ENCODE data around the gene SH3GLB2.
"Not testable (repeated sequence)": the region's sequence is repeated elsewhere in the genome, so short reads cannot be mapped to it uniquely, and the experiment has no call there.

SH3GLB2 gene

GRCh38 chr9:129058965-129059795, 31.0 kb upstream of the SH3GLB2 start:
- no peak for DNase-seq

- no peak for DNase-seq
These were observed 26.2 kb upstream of the SH3GLB2 start for GRCh38 chr9:129054163-129054851.

- DNase-seq = no peak
These were observed 24.9 kb upstream of the SH3GLB2 start for GRCh38 chr9:129053020-129053419.

- DNase-seq = no peak
These were observed 24.5 kb upstream of the SH3GLB2 start for GRCh38 chr9:129052592-129052991.

GRCh38 chr9:129042016-129042415, 13.9 kb upstream of the SH3GLB2 start:
- no peak for DNase-seq

- no peak for DNase-seq
These were observed 12.0 kb upstream of the SH3GLB2 start for GRCh38 chr9:129040113-129040643.

GRCh38 chr9:129038109-129038852, 10.2 kb upstream of the SH3GLB2 start:
- DNase-seq = no peak

GRCh38 chr9:129037767-129038098, 9.6 kb upstream of the SH3GLB2 start:
- DNase-seq = no peak

- DNase-seq = no peak
These were observed 9.0 kb upstream of the SH3GLB2 start for GRCh38 chr9:129036923-129037766.

- DNase-seq = peak; percentile 91
These were observed 8.3 kb upstream of the SH3GLB2 start, which contains the start of gene MIGA2 for GRCh38 chr9:129036241-129036922. Gene MIGA2 (plus strand): TSS chr9:129036626. CDS start chr9:129040595, 3,969 bp downstream.

- DNase-seq = not testable (repeated sequence)
These were observed 7.7 kb upstream of the SH3GLB2 start for GRCh38 chr9:129035838-129036237.

GRCh38 chr9:129033216-129033615, 5.1 kb upstream of the SH3GLB2 start:
- DNase-seq = no peak

- no peak for DNase-seq
These were observed 4.5 kb upstream of the SH3GLB2 start for GRCh38 chr9:129032541-129033159.

GRCh38 chr9:129031514-129031913, 3.4 kb upstream of the SH3GLB2 start:
- DNase-seq = no peak

- DNase-seq = no peak
These were observed 2.1 kb upstream of the SH3GLB2 start for GRCh38 chr9:129030191-129030590.

GRCh38 chr9:129027685-129028191, 393 bp downstream of the SH3GLB2 start:
- peak; percentile 82 for DNase-seq

- DNase-seq = no peak
These were observed 877 bp downstream of the SH3GLB2 start for GRCh38 chr9:129027224-129027684.

GRCh38 chr9:129026442-129027223, 1.5 kb downstream of the SH3GLB2 start:
- DNase-seq = peak; percentile 65

- no peak for DNase-seq
These were observed 4.3 kb downstream of the SH3GLB2 start for GRCh38 chr9:129023908-129024233.
